Activated naive CD4-positive, alpha-beta T cell treated with anti-CD3 and anti-CD28 coated beads for 36 hours (primary cell): ENCODE measurements around the gene ERP27. TPM values are rescaled to one million over a fixed set of nuclear protein-coding genes. Genes with fewer than 3 reads are reported as not detected.
A peak's percentile ranks its signal among the peaks of the same experiment; 100 is the strongest.

Experiments
- CTCF ChIA-PET: fragments of 350-600 bp; sonication (Branson Sonifier 250); formaldehyde crosslinking; loops from one replicate; lab custom pipeline; 2021; ENCODE audit warnings: antibody characterized with exemption; lab: Charles Lee
- DNase-seq: peaks from one replicate; pipeline ENCODE4 v3.0.0-alpha.2; 2020
- H3K27ac Mint-ChIP-seq: one replicate; pipeline ENCODE4 v1.8.0; 2021; ENCODE audit warnings: mild to moderate bottlenecking, mixed read lengths
- H3K27me3 Mint-ChIP-seq: one replicate; pipeline ENCODE4 v1.8.0; 2021; ENCODE audit warnings: low read depth, mixed read lengths
- H3K36me3 Mint-ChIP-seq: one replicate; pipeline ENCODE4 v1.8.0; 2021; ENCODE audit warnings: low read depth, mixed read lengths
- H3K4me1 Mint-ChIP-seq: one replicate; pipeline ENCODE4 v1.8.0; 2021; ENCODE audit warnings: low read depth, mixed read lengths
- H3K4me3 Mint-ChIP-seq: one replicate; pipeline ENCODE4 v1.8.0; 2021; ENCODE audit warnings: mild to moderate bottlenecking, moderate library complexity, mixed read lengths
- H3K9me3 Mint-ChIP-seq: one replicate; pipeline ENCODE4 v1.8.0; 2021; ENCODE audit warnings: mixed read lengths
- intact Hi-C: fragments of 100-400 bp; cut with micrococcal nuclease; formaldehyde crosslinking; loops from one replicate; pipeline ENCODE4 v1.15.1; 2023
- total RNA-seq, 2 experiments: library from RNA; stranded (reverse); gene quantifications; one replicate each; pipeline ENCODE4 v1.2.3, GENCODE V29; 2021

Gene ERP27
- total RNA-seq, 2 experiments from 2014 or later, result 1.0 to 1.2 TPM

GRCh38 chr12:14959463-14959862 lies 21.1 kb upstream of the ERP27 start:
- intact Hi-C loops, result loop anchor here (2.0 to 10.0 kb wide), 2 partner anchors 603 to 925 kb away; partner anchors contain the start of gene STRAP
- Mint-ChIP-seq H3K4me1 (peaks cover 34% of the 10 kb centered on the region), H3K36me3 (peaks cover 39% of the 10 kb centered on the region), H3K9me3 (no peaks in the 10 kb centered on the region), H3K27me3 (no peaks in the 10 kb centered on the region), H3K4me3 (peak overlapping the region; percentile 98), H3K27ac (peak overlapping the region; percentile 100)
- DNase-seq, result no peak
- CTCF ChIA-PET, result interaction anchor here (1.0 to 1.5 kb wide), 2 partner anchors 9 to 114 kb away, joined by 3 to 4 read pairs; no protein-coding TSS in a partner anchor

- H3K4me1 Mint-ChIP-seq, result peaks cover 34% of the 10 kb centered on the region
- peak overlapping the region; percentile 100 for H3K27ac Mint-ChIP-seq
- CTCF ChIA-PET, result interaction anchor here (1.0 to 1.5 kb wide), 2 partner anchors 9 to 113 kb away, joined by 3 to 4 read pairs; no protein-coding TSS in a partner anchor
- intact Hi-C loops, result loop anchor here (2.0 to 10.0 kb wide), 2 partner anchors 604 to 926 kb away; partner anchors contain the start of gene STRAP
- H3K36me3 Mint-ChIP-seq, result peaks cover 40% of the 10 kb centered on the region
- no peaks in the 10 kb centered on the region for H3K9me3 Mint-ChIP-seq
- peak; percentile 49 for DNase-seq
- H3K4me3 Mint-ChIP-seq, result peak overlapping the region; percentile 98
- H3K27me3 Mint-ChIP-seq, result no peaks in the 10 kb centered on the region
Measured at GRCh38 chr12:14959126-14959440, 20.7 kb upstream of the ERP27 start.

DNA sequence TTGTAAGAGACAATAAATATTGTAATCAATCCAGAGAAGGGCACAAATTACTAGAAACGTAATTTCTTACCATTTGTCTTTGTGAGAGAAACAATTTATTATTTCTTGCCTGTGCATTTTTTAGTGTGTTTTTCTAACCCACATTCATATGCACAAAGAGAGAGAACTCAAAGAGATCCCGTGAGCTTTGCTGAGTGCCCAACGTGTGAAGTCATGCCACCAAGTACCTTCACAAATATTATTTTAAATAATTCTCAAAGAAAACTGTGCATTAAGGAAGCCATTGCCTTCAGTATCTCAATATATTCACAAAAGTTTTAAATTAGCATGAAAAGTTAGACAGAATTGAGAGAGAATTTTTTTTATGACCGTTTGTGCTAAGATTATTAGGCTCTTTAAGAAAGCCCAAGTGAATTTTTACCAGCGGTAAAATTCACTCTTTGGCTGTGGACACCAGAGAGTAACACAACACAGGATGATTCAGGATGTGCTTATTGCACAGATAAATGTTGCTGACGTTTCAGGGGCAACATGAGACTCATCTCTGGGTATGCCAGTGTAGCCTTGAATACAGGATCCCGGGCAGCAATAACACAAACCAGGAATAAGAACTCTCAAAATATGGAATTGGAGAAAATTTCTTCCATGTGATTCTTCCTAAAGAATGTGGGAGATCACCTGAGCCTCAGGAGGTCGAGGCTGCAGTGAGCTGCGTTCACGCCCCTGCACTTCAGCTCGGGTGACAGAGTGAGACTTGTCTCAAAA lies 20.2 kb upstream of the ERP27 start:
- Mint-ChIP-seq H3K27ac (peak overlapping the region; percentile 100), H3K36me3 (peaks cover 44% of the 10 kb centered on the region), H3K4me3 (peak overlapping the region; percentile 98), H3K27me3 (no peaks in the 10 kb centered on the region), H3K4me1 (peaks cover 34% of the 10 kb centered on the region), H3K9me3 (no peaks in the 10 kb centered on the region)
- intact Hi-C loops, result loop anchor here (2.0 to 10.0 kb wide), 2 partner anchors 604 to 926 kb away; partner anchors contain the start of gene STRAP
- CTCF ChIA-PET, result interaction anchor here (0.7 to 1.0 kb wide), 2 partner anchors 14 to 37 kb away, joined by 3 to 4 read pairs; no protein-coding TSS in a partner anchor
- DNase-seq, result no peak

GRCh38 chr12:14957551-14958168 lies 19.3 kb upstream of the ERP27 start:
- no peaks in the 10 kb centered on the region for H3K9me3 Mint-ChIP-seq
- intact Hi-C loops, result loop anchor here (2.0 to 10.0 kb wide), 4 partner anchors 563 to 927 kb away; partner anchors contain the start of gene STRAP
- H3K27me3 Mint-ChIP-seq, result no peaks in the 10 kb centered on the region
- peak overlapping the region; percentile 100 for H3K27ac Mint-ChIP-seq
- DNase-seq, result no peak
- CTCF ChIA-PET, result interaction anchor here (0.7 to 1.0 kb wide), 4 partner anchors 13 to 187 kb away, joined by 3 to 4 read pairs (median 3); a partner anchor contains a TSS
- H3K36me3 Mint-ChIP-seq, result peaks cover 48% of the 10 kb centered on the region
- peaks cover 35% of the 10 kb centered on the region for H3K4me1 Mint-ChIP-seq
- peak overlapping the region; percentile 98 for H3K4me3 Mint-ChIP-seq

DNA sequence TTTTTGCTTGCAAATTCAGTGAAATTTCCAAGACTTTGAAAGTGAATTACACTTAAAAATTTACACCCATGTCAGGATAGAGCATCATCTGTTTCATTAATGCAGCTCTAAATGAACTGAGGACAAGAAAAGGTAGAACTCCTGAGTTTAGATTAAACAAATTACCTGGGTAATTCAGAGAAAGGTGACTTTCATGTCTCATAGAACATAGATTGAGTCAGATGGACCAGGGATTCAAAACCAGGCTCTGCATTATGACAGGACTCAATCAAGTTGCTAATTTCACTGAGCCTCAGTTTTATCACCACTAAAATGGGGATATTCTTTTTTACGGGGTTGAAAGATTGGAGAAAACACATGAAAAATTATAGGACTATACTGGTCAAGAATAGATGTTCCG lies 18.6 kb upstream of the ERP27 start:
- intact Hi-C loops, result loop anchor here (2.0 to 10.0 kb wide), 3 partner anchors 562 to 928 kb away; partner anchors contain the start of gene STRAP
- Mint-ChIP-seq H3K9me3 (no peaks in the 10 kb centered on the region), H3K27ac (peak overlapping the region; percentile 100), H3K27me3 (no peaks in the 10 kb centered on the region), H3K4me3 (peak overlapping the region; percentile 98), H3K36me3 (peaks cover 48% of the 10 kb centered on the region), H3K4me1 (peaks cover 43% of the 10 kb centered on the region)
- CTCF ChIA-PET, result interaction anchor here (0.9 to 1.8 kb wide), 4 partner anchors 9 to 186 kb away, joined by 3 to 4 read pairs (median 3); a partner anchor contains a TSS
- DNase-seq, result no peak

DNA sequence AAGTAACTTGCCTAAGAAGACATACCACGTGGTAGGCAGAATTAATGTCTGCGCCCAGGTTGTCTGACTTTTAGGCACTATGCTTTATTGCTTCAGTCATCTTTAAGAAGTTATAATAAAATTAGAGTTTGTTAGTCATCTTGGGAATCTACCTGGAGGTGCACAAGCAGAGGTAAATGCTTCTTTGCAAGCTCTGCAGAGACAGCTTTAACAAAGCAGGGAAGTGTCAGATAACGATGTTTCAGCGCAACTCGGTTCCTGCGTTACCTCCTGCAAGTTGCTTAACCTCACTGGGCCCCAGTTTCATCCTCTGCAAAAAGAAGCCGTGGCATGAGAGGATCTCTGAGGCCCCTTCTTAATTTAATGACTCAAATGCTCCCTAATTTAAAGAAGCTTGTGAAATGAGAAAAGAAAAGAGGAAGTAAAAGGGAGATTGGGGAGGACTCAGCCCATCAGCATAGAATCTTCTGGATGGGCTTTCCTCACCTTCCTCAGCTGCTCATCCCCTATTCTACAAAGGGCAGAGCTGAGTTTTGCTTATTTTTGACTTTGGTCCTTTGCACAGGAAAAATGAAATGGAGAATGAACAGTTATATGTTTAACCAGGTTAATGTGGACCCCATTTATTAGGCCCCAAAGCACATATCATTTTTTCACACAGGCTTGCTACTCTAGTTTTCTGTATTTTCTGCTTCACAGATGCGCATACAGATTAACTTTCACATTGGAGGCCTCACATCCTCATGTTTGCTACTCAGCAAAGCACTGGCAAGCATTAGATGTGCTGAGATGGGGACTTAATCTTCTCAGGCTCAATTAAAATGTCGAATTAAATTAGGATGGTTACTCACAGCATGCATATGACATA lies 17.9 kb upstream of the ERP27 start:
- CTCF ChIA-PET, result interaction anchor here (1.0 to 1.8 kb wide), 4 partner anchors 9 to 20 kb away, joined by 3 to 5 read pairs (median 4); no protein-coding TSS in a partner anchor

GRCh38 chr12:14954269-14954668 lies 15.9 kb upstream of the ERP27 start:
- intact Hi-C loops, result loop anchor here (5.0 to 10.0 kb wide), 3 partner anchors 38 to 931 kb away; partner anchors contain the start of gene STRAP
- CTCF ChIA-PET, result interaction anchor here (1.1 to 1.5 kb wide), 2 partner anchors 17 to 19 kb away, joined by 3 to 6 read pairs; partner anchors contain the start of gene PDE6H
- peak overlapping the region; percentile 72 for H3K4me3 Mint-ChIP-seq
- peak; percentile 53 for DNase-seq
- peak overlapping the region; percentile 95 for H3K27ac Mint-ChIP-seq
- no peaks in the 10 kb centered on the region for H3K27me3 Mint-ChIP-seq
- peaks cover 46% of the 10 kb centered on the region for H3K36me3 Mint-ChIP-seq
- peaks cover 67% of the 10 kb centered on the region for H3K4me1 Mint-ChIP-seq
- H3K9me3 Mint-ChIP-seq, result no peaks in the 10 kb centered on the region

More for the DNA sequence above, 17.9 kb upstream of the ERP27 start:
- H3K9me3 Mint-ChIP-seq, result no peaks in the 10 kb centered on the region
- peaks cover 46% of the 10 kb centered on the region for H3K36me3 Mint-ChIP-seq
- H3K27ac Mint-ChIP-seq, result peak overlapping the region; percentile 100
- intact Hi-C loops, result loop anchor here (2.0 to 10.0 kb wide), 3 partner anchors 561 to 929 kb away; partner anchors contain the start of gene STRAP
- H3K4me3 Mint-ChIP-seq, result peak overlapping the region; percentile 98
- peaks cover 49% of the 10 kb centered on the region for H3K4me1 Mint-ChIP-seq
- peak; percentile 69 for DNase-seq
- no peaks in the 10 kb centered on the region for H3K27me3 Mint-ChIP-seq

GRCh38 chr12:14953752-14954151 lies 15.4 kb upstream of the ERP27 start:
- H3K4me1 Mint-ChIP-seq, result peaks cover 72% of the 10 kb centered on the region
- H3K9me3 Mint-ChIP-seq, result no peaks in the 10 kb centered on the region
- H3K36me3 Mint-ChIP-seq, result peaks cover 46% of the 10 kb centered on the region

DNA sequence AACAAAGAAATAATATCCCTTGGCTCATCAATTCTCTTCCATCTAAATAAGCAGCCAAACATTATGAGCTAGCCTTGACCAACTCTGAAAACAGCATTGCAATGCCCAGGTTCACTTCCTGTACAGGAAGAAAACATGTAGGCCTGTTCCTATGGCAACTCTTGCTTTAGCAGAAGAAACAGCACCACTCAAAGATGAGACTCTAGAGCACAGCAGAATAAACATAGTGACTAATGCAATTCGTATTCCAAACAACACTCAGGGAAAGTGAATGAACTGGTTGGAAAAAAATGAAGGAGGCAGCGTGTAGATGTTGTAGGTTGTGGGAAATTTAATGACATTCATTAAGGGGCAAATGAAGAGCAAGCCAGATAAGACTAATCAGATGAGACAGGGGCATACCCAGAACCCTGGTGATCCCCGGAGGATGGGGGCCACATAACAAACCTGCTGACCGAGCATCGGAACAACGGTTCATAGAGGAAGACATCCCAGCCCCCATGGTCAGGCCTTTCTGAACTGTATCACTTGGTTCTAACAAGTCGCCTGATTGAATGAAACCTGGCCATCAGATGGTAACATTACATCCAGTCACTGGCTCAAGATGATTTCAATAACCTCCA lies 14.1 kb upstream of the ERP27 start:
- CTCF ChIA-PET, result interaction anchor here (0.7 to 1.3 kb wide), 2 partner anchors 9 to 217 kb away, joined by 4 read pairs; partner anchors contain the start of gene ARHGDIB
- Mint-ChIP-seq H3K4me3 (peak overlapping the region; percentile 75), H3K9me3 (no peaks in the 10 kb centered on the region), H3K27ac (peak overlapping the region; percentile 95), H3K4me1 (peaks cover 77% of the 10 kb centered on the region), H3K36me3 (peaks cover 44% of the 10 kb centered on the region), H3K27me3 (no peaks in the 10 kb centered on the region)
- intact Hi-C loops, result loop anchor here (1.0 to 10.0 kb wide), 7 partner anchors 9 to 932 kb away; partner anchors contain the start of genes ARHGDIB and STRAP
- DNase-seq, result peak; percentile 59

More at GRCh38 chr12:14953752-14954151, 15.4 kb upstream of the ERP27 start:
- intact Hi-C loops, result loop anchor here (5.0 to 10.0 kb wide), 3 partner anchors 39 to 931 kb away; partner anchors contain the start of gene STRAP
- peak overlapping the region; percentile 72 for H3K4me3 Mint-ChIP-seq
- DNase-seq, result no peak
- CTCF ChIA-PET, result interaction anchor here (1.1 to 1.5 kb wide), 2 partner anchors 17 to 20 kb away, joined by 3 to 6 read pairs; partner anchors contain the start of gene PDE6H
- peak overlapping the region; percentile 95 for H3K27ac Mint-ChIP-seq
- H3K27me3 Mint-ChIP-seq, result no peaks in the 10 kb centered on the region

- H3K4me1 Mint-ChIP-seq, result peaks cover 78% of the 10 kb centered on the region
- no peaks in the 10 kb centered on the region for H3K9me3 Mint-ChIP-seq
- H3K27ac Mint-ChIP-seq, result peak overlapping the region; percentile 95
- CTCF ChIA-PET, result interaction anchor here (0.5 to 1.3 kb wide), 3 partner anchors 10 to 308 kb away, joined by 3 to 4 read pairs (median 4); partner anchors contain the start of gene ARHGDIB
- intact Hi-C loops, result loop anchor here (1.0 to 10.0 kb wide), 7 partner anchors 9 to 933 kb away; partner anchors contain the start of genes ARHGDIB and STRAP
- peak overlapping the region; percentile 75 for H3K4me3 Mint-ChIP-seq
- H3K27me3 Mint-ChIP-seq, result no peaks in the 10 kb centered on the region
- DNase-seq, result no peak
- peaks cover 49% of the 10 kb centered on the region for H3K36me3 Mint-ChIP-seq
Measured at GRCh38 chr12:14951851-14952250, 13.5 kb upstream of the ERP27 start.
